Renal cortex interstitium (tissue), 11 donors: Measurements from ENCODE around the gene GNPAT. TPM values are rescaled to one million over a fixed set of nuclear protein-coding genes. Genes with fewer than 3 reads are reported as not detected.
A peak's percentile ranks its signal among the peaks of the same experiment; 100 is the strongest.

Experiments
- DNase-seq, 11 donors: peaks; one replicate each; pipeline ENCODE4 v3.0.0-alpha.2; 2013; ENCODE audit warnings: low read depth in 9 of 11, low spot score in 4 of 11; ENCODE audit errors: extremely low read depth in 1 of 11
- polyA plus RNA-seq, 3 donors: library from polyadenylated mRNA; unstranded; fragments of 120-200 nt; gene quantifications; one replicate each; pipeline ENCODE4 v1.2.1, GENCODE V29; 2013; ENCODE audit not compliant: insufficient read length in 3 of 3

The GNPAT gene
- polyA plus RNA-seq, 3 donors: 62.2 to 72.2 (median 71.2) TPM

DNA sequence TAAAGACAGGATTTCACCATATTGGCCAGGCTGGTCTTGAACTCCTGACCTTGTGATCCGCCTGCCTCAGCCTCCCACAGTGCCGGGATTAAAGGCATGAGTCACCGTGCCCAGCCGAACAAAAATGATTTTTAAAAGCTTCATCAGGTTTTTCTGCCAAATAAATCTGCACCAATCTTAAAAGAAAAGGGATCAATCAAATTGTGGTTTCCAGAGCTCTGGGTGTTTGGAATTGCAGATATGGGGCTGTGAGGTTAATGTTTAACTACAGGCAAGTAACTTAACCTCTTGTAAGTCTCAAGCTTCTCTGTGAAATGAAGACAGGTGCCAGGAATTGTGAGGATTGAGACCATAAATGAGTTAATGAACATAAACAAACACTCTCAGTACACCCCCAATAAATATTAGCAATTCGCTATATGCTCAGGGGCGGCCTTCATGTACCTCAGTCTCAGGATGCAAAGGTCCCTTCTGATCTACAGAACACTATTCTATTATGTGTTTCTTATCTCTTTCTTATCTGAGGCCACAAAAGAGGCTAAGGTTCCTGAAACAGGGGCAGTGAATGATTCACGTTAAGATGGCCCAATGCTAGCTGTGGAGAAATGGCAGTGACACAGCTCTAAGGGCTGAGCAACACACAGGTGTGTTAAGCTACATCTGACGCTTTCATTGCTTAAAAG lies 7.1 kb upstream of the GNPAT start:
- no peak for DNase-seq

DNA sequence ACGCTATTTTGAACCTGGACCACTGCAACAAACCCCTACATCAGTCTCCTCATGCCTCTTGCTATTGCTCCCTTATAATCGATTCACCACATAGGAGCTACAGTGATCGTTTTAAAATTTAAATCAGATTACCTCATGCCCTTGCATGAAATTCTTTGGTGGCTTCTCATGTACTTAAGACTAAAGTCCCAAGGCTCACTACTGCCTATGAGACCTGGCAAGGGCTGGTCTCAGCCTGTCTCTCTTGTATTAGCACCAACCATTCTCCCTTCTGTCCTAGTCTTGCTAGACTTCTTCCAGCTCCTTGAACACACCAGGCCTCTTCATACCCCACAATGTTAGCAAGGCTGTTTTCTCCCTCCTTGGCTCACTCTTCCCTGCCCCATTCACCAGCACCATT lies 6.5 kb upstream of the GNPAT start:
- no peak for DNase-seq

DNA sequence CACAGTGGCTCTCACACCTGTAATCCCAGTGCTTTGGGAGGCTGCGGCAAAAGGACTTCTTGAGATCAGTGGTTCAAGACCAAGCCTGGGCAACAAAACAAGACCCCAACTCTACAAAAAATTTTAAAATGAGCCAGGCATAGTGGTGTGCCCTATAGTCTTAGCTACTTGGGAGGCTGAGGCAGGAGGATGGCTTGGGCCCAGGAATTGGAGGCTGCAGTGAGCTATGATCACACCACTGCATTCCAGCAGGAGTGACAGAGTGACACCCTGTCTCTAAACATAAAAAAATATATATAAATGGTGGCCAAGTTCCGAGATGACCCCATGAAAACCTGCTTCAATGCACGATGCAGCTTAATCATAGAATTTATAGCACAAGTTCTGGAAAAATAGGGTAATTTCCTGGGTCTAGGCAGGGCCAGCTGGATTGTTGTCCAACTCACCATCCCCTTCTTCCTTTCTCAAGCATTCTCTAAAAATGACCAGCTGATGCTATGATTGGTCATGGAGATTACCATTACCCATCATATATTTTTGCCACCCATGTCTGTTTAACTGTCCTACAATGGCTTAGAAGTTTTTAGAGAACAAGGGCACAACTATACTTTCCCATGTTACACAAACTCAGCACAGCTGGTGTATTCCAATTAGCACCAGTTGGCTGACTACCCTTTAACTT lies 5.3 kb upstream of the GNPAT start:
- DNase-seq: no peak

DNA sequence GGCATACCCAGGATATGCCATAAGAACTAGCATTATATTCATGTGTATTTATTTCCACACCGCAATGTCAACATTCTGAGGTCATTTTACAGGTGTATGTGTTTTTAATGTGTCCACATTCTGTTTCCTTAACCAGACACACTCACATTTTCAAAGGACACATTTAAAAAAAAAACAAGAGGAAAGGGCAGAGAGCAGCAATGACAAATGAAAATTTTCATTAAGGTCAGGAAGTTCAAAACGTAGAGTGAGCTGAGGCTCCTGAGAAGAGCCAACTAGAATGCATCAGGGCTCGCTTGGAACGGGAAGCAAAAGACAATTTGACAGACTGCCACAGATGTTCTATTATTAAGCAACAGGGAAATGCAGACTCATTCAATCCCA lies 4.8 kb upstream of the GNPAT start:
- DNase-seq: no peak

DNA sequence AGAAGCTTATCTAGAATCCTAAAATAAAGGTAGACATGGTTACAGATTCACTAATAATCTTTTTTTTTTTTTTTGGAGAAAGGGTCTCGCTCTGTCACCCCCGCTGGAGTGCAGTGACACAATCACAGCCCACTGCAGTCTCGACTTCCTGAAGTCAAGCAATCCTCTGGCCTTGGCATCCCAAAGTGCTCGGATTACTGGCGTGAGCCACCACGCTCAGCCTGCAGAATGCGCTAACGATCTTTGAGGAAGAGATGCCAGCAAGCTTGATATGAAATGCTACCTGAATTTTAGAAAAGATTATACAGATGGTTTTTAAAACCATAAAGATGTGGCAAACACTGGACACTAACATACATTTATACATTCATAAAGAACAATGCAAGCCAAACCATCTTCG lies 4.1 kb upstream of the GNPAT start:
- no peak for DNase-seq

DNA sequence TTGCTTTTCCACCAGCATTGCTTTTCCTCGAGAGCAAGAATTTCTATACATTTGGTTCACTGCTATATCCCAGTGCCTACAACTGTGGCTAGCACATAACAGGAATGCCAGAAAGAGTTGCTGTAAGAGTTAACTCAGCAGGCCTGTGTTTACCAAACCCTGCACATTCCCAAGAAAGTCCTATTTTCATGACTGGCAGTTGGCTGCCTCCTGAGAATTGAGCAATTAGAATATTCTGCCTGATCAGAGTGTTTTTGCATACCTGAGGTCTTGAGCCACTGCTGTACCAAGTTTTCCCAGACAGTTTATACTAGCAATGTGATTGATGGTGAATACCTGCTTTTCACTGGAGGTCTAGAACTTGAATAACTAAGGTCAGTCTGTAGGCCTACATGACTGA lies 2.7 kb upstream of the GNPAT start:
- no peak for DNase-seq

DNA sequence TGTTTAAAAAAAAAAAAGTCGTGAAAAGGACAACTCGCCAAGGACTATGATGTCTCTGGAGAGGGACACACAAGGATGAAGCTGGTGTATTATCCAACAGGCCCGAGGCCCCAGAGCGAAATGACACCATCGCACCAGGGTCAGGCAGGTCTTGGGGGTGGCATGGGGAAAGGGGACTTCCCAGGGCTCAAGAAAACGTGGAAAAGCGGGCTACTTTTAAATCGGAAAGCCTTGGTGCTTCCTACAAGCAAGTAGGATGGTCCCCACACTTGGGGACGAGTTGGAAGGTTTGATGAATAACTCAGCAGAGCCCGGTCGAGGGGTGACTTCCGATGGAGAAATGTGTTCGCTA lies 505 bp upstream of the GNPAT start:
- DNase-seq: peak in 1 of 11 donors; percentile 17

DNA sequence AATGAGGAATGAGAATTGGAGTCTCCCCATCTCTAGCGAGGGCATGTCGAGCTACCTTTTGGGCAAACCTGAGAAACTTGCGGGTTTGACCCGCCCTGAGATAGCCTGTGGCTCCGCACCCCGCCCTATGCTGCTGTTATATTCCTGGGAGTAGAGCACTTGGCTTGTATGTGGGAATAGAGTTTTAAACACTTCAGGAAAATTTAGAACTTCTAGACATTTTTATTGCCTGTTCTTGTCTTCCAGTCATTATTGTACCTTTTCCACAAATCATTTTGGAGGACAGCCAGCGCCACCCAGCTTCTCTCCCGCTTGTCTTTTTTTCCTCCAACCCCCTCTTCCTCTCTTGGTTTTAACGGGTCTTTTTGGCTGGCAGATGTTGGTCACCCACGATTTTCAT lies 738 bp downstream of the GNPAT start:
- DNase-seq: peak in 2 of 11 donors; percentile 7 to 22

DNA sequence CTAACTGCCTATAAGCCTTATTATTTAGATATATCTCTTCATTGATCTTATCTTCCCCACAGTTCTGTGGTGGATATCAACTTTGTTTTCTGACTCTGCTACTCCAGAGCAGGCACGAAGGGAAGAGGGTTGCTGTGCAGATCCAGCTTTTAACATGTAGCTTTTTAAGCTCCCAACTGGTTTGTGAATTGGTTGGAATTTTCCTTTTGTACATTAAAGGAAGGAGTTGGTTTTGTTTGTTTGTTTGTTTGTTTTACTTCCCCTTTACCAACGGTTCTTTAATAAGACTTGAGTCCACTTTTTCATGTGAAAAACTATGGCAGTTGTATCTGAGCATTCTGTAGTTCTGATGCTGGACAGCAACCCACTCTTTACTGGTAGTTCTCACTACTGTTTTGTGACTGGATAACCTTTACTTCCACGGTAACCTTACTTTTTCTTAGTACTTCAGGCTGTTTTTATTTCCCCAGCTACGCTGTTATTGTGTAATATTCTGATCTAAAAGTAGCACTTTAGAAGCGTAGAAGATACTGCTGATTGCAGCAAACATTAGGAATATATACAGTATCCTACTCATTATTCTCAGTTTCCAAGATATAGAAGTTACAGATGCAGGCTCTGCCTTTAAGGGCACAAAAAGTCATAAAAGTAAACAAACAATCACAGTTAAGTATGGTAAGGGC lies 1.6 kb downstream of the GNPAT start:
- DNase-seq: no peak

DNA sequence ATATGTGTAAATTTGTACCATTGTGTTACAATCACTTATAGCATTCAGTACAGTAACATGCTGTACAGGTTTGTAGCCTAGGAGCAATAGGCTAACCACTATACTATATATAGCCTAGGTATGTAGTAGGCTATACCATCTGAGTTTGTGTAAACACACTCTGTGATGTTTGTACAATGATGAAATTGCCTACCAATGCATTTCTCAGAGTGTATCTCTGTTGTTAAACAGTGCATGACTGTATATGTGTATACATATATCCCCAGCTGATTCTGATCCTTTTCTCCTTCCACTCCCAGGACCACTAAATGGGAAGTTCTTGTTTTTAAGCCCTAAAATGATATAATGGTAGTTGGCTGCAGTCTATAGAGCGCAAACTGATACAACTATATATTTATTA lies 7.8 kb downstream of the GNPAT start:
- DNase-seq: no peak

DNA sequence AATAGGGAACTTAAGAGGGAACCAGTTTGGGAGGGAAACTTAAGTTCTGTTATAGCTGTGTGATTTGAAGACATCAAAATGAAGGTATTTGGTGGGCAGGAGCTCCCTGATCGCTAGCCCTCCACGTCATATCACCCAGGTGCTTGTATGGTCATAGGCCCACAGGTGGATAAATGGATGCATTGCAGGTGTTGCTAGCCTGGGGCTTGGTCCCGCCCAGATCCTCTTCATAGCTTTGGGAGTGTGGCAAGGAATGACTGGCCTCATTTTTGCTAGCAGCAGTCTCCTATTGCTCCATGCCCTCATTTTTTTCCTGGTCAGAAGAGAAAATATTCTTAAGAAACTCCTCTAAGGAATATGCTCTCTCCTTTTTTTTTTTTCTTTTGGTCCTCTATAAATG lies 11.3 kb downstream of the GNPAT start:
- no peak for DNase-seq

DNA sequence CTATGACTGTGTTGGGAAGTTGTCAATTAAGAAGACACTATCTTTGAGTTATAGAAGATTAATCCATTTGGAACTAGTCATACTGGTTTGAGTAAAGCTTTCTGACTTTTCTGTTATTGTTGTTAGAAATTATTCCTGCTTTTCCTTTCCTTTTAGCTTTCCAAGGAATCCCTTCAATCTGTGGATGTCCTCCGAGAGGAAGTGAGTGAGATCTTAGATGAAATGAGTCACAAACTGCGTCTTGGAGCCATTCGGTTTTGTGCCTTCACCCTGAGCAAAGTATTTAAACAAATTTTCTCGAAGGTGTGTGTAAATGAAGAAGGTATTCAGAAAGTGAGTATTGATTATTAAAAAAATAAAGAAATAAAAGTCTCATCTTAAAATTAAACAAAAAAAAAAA lies 19.3 kb downstream of the GNPAT start:
- no peak for DNase-seq

DNA sequence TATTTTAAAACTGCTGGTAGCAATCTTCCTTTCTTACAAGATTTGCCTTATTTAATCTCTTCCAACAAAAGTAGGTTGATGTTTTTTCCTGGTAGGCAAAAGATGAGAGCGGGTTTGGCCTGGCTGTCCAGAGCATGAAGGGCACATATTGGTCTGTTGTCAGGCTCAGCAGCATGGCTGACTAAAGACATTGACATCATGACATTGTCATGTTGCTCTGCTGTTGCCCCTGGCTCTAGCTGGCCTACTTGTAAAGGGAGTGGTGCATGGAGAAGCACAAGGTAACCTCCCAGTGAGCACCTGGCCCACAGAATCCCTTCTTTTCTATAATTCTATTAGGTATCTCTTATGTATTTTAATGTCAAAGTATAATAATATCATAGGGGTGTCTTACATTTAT lies 23.6 kb downstream of the GNPAT start:
- no peak for DNase-seq

DNA sequence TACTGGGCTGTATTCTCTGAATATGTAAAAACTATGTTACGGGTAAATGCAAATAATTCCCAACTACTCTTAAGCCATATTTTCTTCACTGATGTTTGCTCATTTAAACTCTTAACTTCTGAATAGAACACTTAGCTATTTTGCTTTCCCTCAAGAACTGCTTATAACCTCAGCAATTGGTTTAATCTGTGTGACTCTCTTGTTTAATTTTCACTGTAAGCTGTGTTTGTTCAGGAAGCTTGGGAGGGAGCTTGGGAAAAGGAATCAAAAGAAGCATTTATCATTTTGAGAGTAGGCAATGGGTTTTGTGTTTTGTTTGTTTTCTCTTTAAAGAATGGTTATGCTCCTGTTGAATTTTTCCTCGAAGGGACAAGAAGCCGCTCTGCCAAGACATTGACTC lies 24.4 kb downstream of the GNPAT start:
- no peak for DNase-seq

DNA sequence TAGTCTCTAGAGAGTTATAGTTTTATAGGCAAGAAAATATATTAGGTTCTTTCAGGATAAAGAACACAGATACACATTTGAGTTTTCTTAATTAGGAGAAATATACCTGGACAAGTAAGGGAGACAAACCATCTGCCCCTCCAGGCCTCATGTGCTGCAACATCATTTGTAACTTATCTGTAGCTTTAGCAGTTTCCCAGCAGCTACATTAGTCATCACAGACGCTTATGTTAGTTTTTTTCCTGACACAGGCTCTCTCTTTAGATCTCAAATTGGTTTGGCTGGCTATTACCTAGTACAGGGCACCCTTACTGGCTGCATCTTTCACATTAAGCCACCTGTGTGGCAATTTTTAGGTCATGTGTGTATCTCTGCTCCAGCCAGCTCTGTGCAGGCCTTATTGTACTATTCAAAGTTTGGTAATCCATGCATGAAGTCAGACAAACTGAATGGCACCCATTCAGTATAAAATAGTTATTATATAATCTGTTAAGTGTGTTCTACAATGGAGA lies 25.9 kb downstream of the GNPAT start:
- DNase-seq: no peak

DNA sequence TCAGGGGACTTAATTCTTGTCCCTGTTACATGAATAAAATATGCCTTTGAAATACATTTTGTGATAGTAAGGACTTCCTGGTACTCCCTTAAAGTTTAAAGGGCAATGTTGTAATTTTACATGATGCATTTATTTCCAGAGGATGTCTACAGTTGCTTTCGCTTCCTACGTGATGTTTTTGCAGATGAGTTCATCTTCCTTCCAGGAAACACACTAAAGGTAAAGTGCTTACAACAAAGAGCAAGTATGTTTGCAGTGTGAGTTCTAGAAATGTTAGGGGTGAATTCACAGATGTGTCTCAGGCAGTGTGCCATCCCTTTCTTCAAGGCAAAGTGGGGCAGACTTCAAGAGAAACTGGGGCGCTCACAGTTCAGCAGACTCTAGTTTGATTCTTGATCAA lies 31.2 kb downstream of the GNPAT start:
- no peak for DNase-seq

DNA sequence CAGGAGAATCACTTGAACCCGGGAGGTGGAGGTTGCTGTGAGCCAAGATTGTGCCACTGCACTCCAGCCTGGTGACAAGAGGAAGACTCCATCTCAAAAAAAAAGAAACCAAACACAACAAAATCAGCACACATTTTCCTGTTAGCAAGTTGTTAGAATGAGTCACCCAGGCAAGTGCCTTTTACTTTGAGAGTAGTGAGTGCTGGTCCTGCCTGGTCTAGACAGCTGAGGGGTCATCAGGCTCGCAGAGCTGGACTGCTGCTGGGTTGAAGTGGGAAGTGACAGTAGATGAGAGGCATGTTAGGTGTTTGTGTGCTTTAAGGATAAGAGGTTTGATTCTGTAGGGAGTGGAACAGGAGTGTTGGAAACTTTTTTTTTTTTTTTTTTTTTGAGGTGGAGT lies 31.9 kb downstream of the GNPAT start:
- DNase-seq: no peak

DNA sequence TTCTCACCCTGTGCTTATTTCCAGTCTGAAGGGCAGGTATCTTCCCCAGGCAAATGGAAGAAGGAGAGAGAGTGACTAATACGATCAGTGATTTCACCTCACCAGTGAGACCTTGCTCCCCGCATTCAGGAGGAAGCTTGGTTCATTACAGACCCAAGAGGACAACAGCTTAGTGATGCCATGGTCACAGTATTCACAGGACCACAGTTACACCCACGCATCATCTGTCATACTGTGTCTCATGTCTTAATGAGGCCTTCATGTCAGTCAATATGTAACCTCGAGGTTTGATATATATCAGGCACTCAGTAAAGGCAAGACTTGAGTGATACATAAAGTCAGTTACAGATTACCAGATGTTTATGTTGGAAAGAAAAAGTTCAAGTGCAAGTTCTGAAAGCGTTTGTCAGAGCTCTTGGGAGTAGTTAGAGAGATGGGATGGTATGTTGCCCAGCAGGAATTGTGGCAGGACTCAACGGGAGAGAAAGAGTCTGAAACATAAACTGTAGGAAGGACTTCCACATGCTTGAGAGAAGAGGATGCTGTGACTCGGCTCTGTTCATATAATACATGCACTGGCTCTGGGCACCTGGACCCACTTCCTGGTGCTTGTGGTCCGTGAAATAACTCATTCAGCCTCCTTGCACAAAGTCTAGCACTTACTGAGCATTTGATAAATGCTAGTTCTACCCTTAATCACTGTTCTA lies 33.3 kb downstream of the GNPAT start:
- no peak for DNase-seq

DNA sequence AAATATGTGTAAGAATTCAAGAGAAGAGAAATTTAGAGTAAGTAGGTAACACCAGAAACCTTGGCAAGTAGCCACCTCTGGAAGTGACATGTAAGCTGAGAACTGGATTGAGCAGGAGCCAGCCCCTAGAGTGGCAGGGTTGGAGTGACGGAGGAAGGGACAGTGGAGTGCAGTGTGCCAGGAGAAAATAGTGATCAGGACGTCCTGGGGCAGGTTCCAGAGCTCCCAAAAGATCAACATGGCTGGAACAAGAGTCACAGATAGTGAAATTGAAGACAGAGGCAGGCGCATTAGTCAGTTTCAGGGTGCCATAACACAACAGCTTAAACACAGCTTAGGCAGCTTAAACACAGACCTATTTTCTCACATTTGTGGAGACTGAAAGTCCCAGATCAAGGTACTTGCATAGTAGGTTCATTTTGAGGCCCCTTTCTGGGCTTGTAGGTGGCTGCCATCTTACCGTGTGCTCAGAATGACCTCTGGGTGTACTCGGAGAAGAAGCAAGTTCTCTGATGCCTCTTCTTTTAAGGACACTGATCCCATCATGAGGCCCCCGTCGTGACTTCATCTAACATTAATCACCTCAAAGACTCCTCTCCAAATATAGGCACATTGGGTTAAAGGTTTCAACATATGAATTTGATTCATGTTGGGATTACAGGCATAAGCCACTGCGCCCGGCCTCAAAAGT lies 37.2 kb downstream of the GNPAT start:
- DNase-seq: peak in 1 of 11 donors; percentile 4
